Stimulated activated naive B cell treated with anti-CD40 and anti-IgM and Interleukin-4, amounts not matched to agents 10 μg/mL and 1 μg/mL and 100 μg/mL, for 72 hours (primary cell): Measurements from ENCODE around the gene NDFIP1.
"Not testable (repeated sequence)": the region's sequence is repeated elsewhere in the genome, so short reads cannot be mapped to it uniquely, and the experiment has no call there.

Experiments used
- ATAC-seq, 2 donors: fragments of 150-1000 bp; cut with Tn5 transposase; replicated peaks; 2 replicates each; pipeline ENCODE4 v1.10.0; 2021; ENCODE audit warnings: moderate library complexity in 1 of 2
- DNase-seq: peaks from one replicate; pipeline ENCODE4 v3.0.0; 2021
- H3K27ac Mint-ChIP-seq: one replicate; pipeline ENCODE4 v1.8.0; 2022; ENCODE audit warnings: mild to moderate bottlenecking, mixed read lengths
- H3K27me3 Mint-ChIP-seq, 2 donors: one replicate each; pipeline ENCODE4 v1.8.0; 2022; ENCODE audit warnings: mixed read lengths in 2 of 2
- H3K36me3 Mint-ChIP-seq, 2 donors: one replicate each; pipeline ENCODE4 v1.8.0; 2022; ENCODE audit warnings: mixed read lengths in 2 of 2, mild to moderate bottlenecking in 1 of 2
- H3K4me1 Mint-ChIP-seq, 2 donors: one replicate each; pipeline ENCODE4 v1.8.0; 2022; ENCODE audit warnings: mixed read lengths in 2 of 2, mild to moderate bottlenecking in 1 of 2
- H3K4me3 Mint-ChIP-seq, 2 donors: one replicate each; pipeline ENCODE4 v1.8.0; 2022; ENCODE audit warnings: mild to moderate bottlenecking in 2 of 2, mixed read lengths in 2 of 2, moderate library complexity in 1 of 2
- H3K9me3 Mint-ChIP-seq, 2 donors: one replicate each; pipeline ENCODE4 v1.8.0; 2022; ENCODE audit warnings: mixed read lengths in 2 of 2, mild to moderate bottlenecking in 1 of 2

NDFIP1 gene

DNA sequence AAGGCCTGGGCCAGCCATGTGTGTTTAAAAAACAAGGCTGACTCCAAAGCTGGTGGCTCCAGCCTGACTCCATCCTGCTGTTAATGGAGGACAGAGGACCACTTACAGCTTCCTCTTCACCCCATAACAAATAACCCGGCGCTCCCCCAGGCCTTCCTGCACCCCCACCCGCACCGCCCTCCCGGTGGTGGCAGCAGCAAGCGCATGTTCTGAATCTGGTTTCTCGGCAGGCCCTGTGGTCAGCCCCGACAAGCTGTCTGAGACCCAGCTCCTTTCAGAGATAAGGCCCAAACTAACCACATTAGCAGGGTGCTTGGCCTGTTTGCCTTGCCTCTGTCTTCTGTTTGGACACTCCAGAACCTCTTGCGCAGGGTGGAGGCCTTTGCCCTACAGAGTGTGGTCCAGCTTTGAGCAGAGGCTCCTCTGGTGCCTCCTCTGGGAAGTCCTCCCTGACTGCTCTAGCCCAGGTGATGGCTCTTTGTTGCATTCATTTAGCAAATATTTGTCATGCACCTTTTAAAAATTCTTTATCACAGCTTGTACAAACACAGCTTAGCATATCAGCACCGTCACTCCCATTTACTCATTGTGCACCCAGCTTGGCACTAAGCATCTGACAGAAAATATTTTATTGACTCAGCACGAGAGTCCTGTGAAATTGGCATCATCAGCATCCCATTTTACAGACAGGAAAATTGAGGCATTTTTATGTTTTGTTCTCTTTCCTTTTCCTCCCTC is 78.4 kb downstream of the NDFIP1 start:
- ATAC-seq (no peak), DNase-seq (no peak)
- Mint-ChIP-seq H3K9me3 (no peaks in the 10 kb centered on the region), H3K27me3 (peaks cover 8 to 28% of the 10 kb centered on the region in 2 donors), H3K4me1 (peaks cover 3 to 6% of the 10 kb centered on the region in 2 donors), H3K4me3 (no peak overlapping the region), H3K36me3 (no peaks in the 10 kb centered on the region), H3K27ac (no peak overlapping the region)

DNA sequence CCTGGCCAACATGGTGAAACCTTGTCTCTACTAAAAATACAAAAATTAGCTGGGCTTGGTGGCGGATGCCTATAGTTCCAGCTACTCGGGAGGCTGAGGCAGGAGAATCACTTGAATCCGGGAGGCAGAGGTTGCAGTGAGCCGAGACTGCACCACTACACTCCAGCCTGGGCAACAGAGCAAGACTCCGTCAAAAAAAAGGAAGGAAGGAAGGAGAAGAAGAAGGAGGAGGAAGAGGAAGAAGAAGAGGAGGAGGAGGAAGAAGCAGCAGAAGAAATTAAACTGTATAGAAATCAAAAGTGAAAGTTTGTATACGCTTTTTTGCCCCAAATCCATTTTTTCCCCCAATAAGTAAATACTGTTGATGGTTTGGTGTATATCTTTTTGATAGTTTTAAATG is 80.1 kb downstream of the NDFIP1 start:
- not testable (repeated sequence) for H3K4me3 Mint-ChIP-seq, H3K4me1 Mint-ChIP-seq, ATAC-seq, H3K9me3 Mint-ChIP-seq, H3K36me3 Mint-ChIP-seq, DNase-seq, H3K27ac Mint-ChIP-seq
- peaks cover 8 to 28% of the 10 kb centered on the region in 2 donors for H3K27me3 Mint-ChIP-seq

- H3K9me3 Mint-ChIP-seq = no peaks in the 10 kb centered on the region
- peaks cover 3 to 6% of the 10 kb centered on the region in 2 donors for H3K4me1 Mint-ChIP-seq
- DNase-seq = no peak
- H3K4me3 Mint-ChIP-seq = no peak overlapping the region
- H3K27ac Mint-ChIP-seq = no peak overlapping the region
- ATAC-seq = no peak
- peaks cover 8 to 28% of the 10 kb centered on the region in 2 donors for H3K27me3 Mint-ChIP-seq
- H3K36me3 Mint-ChIP-seq = no peaks in the 10 kb centered on the region
Measured at GRCh38 chr5:142189813-142190212, 81.2 kb downstream of the NDFIP1 start.

GRCh38 chr5:142191776-142192175 is 83.2 kb downstream of the NDFIP1 start:
- no peak overlapping the region for H3K27ac Mint-ChIP-seq
- peaks cover 3 to 6% of the 10 kb centered on the region in 2 donors for H3K4me1 Mint-ChIP-seq
- H3K4me3 Mint-ChIP-seq = no peak overlapping the region
- no peaks in the 10 kb centered on the region for H3K36me3 Mint-ChIP-seq
- ATAC-seq (no peak), DNase-seq (no peak)
- H3K27me3 Mint-ChIP-seq = peaks cover 8 to 28% of the 10 kb centered on the region in 2 donors
- H3K9me3 Mint-ChIP-seq = no peaks in the 10 kb centered on the region

GRCh38 chr5:142192286-142193113 is 83.9 kb downstream of the NDFIP1 start:
- peaks cover 12 to 28% of the 10 kb centered on the region in 2 donors for H3K27me3 Mint-ChIP-seq
- no peaks in the 10 kb centered on the region for H3K36me3 Mint-ChIP-seq
- H3K27ac Mint-ChIP-seq = no peak overlapping the region
- ATAC-seq (no peak), DNase-seq (no peak)
- peaks cover 2 to 6% of the 10 kb centered on the region in 2 donors for H3K4me1 Mint-ChIP-seq
- no peak overlapping the region for H3K4me3 Mint-ChIP-seq
- H3K9me3 Mint-ChIP-seq = no peaks in the 10 kb centered on the region

GRCh38 chr5:142193114-142193428 is 84.5 kb downstream of the NDFIP1 start:
- H3K4me1 Mint-ChIP-seq = peaks cover 2 to 6% of the 10 kb centered on the region in 2 donors
- no peak for ATAC-seq
- DNase-seq = no peak
- no peak overlapping the region for H3K27ac Mint-ChIP-seq
- H3K27me3 Mint-ChIP-seq = peaks cover 13 to 22% of the 10 kb centered on the region in 2 donors
- H3K9me3 Mint-ChIP-seq = no peaks in the 10 kb centered on the region
- no peaks in the 10 kb centered on the region for H3K36me3 Mint-ChIP-seq
- H3K4me3 Mint-ChIP-seq = no peak overlapping the region

DNA sequence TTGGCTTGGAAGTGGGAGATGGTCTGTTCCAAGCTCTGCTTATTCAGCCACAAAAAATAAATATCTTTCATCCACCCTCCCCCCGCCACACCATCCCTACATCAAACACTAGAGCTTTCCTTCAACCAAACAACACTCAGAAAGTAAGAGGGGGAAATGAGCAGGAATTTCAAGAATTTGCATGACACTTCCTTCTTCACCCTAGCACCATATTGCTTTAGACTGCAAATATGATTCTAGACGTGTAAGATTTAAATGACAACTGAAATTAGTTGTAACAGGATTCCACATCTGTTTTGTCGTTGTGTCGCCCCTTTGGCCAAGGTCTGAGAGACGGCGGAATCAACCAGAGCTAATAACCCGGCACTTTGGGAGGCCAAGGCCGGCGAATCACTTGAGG is 88.5 kb downstream of the NDFIP1 start:
- Mint-ChIP-seq H3K4me3 (no peak overlapping the region), H3K27ac (no peak overlapping the region), H3K4me1 (no peaks in the 10 kb centered on the region), H3K9me3 (no peaks in the 10 kb centered on the region), H3K36me3 (no peaks in the 10 kb centered on the region), H3K27me3 (peaks cover 16 to 19% of the 10 kb centered on the region in 2 donors)
- ATAC-seq (no peak), DNase-seq (no peak)

GRCh38 chr5:142197781-142198180 is 89.2 kb downstream of the NDFIP1 start:
- Mint-ChIP-seq H3K9me3 (no peaks in the 10 kb centered on the region), H3K27ac (no peak overlapping the region), H3K36me3 (no peaks in the 10 kb centered on the region), H3K27me3 (peaks cover 19 to 23% of the 10 kb centered on the region in 2 donors), H3K4me3 (no peak overlapping the region), H3K4me1 (no peaks in the 10 kb centered on the region)
- DNase-seq (no peak), ATAC-seq (no peak)

DNA sequence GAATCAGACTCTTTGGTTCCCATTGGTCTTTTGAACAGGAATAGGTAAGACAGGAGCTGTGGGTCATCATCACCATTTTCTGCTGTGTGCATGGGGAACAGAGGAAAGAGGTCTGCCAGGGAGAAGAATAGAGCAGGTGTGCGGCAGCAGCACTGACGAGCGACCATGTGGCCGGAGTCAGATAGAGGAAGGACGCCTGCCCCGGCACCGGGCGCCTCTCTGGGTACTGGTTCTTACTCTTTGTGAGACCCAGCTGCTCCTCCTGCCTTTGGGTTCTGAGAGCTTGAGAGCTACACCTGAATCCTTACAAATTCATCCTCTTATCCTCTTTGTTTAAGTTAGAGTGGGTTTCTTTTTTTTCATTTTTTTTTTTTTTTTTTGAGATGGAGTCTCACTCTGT is 90.8 kb downstream of the NDFIP1 start:
- H3K36me3 Mint-ChIP-seq = no peaks in the 10 kb centered on the region
- H3K27ac Mint-ChIP-seq = no peak overlapping the region
- peaks cover 20 to 26% of the 10 kb centered on the region in 2 donors for H3K27me3 Mint-ChIP-seq
- H3K9me3 Mint-ChIP-seq = no peaks in the 10 kb centered on the region
- no peak overlapping the region for H3K4me3 Mint-ChIP-seq
- ATAC-seq (no peak), DNase-seq (no peak)
- H3K4me1 Mint-ChIP-seq = no peaks in the 10 kb centered on the region

DNA sequence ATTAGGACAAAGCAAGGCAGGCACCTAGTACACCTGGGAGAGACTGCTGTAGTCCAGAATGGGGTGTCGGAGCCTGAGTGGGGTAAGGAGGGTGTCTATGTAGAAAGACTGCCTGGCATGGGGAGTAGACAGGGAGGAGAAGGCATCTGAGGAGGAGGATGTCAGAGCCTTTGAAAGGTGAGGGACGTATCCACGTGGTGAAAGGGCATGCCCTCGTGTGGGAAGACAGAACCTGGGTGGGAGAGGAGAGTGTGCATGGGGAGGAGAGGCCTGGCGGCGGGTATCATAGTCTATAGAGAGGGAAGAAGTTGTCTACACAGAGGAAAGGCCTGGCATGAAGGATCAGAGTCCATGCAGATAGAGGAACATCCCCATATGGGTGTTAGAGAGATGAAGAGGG is 91.8 kb downstream of the NDFIP1 start:
- Mint-ChIP-seq H3K36me3 (no peaks in the 10 kb centered on the region), H3K4me1 (no peaks in the 10 kb centered on the region), H3K9me3 (no peaks in the 10 kb centered on the region), H3K27ac (no peak overlapping the region), H3K4me3 (no peak overlapping the region), H3K27me3 (peaks cover 20 to 26% of the 10 kb centered on the region in 2 donors)
- ATAC-seq (no peak), DNase-seq (no peak)

DNA sequence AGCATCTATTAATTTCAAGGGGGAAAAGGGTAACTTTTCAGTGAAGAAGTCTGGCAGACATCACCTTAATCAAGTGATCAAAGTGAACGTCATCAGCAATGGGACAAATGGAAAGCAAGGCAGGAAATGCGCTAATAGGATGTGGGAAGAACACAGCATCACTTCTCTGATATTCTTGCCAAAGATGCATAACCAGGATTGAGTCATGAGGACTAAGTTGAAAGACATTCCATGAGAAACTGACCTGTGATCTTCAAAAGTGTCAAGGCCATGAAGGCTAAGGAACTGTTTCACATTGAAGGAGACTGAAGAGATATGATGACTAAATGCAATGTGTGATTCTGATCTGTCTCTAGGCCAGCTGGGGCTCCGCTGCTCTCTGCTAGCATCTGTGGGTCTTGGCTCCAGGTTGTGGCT is 92.9 kb downstream of the NDFIP1 start:
- H3K27me3 Mint-ChIP-seq = peaks cover 24 to 26% of the 10 kb centered on the region in 2 donors
- DNase-seq (no peak), ATAC-seq (no peak)
- no peaks in the 10 kb centered on the region for H3K4me1 Mint-ChIP-seq
- H3K27ac Mint-ChIP-seq = no peak overlapping the region
- no peaks in the 10 kb centered on the region for H3K36me3 Mint-ChIP-seq
- no peaks in the 10 kb centered on the region for H3K9me3 Mint-ChIP-seq
- no peak overlapping the region for H3K4me3 Mint-ChIP-seq

DNA sequence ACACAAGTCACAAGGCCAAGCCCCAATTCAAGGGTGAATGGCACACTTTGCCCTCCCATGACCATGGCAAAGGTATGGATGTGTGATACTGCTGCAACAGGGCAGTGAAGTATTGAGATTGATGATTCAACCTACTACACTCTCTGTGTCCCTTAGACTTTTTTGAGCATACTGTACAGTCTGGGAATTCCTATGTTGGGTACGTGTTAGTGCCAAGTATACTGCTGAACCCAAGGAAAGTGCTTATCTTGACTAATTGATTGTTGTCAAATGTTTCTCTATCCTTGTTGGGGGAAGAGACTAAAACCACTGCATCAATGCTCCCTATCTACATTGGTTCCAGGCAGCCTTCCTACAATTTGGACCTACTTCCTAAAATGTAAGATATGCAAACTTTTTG is 93.7 kb downstream of the NDFIP1 start:
- Mint-ChIP-seq H3K36me3 (no peaks in the 10 kb centered on the region), H3K4me3 (no peak overlapping the region), H3K4me1 (no peaks in the 10 kb centered on the region), H3K9me3 (no peaks in the 10 kb centered on the region), H3K27me3 (peaks cover 19 to 21% of the 10 kb centered on the region in 2 donors), H3K27ac (no peak overlapping the region)
- ATAC-seq (no peak), DNase-seq (no peak)
